HepG2 (cell line): ENCODE data around the gene EPO.
"Not testable (repeated sequence)": the region's sequence is repeated elsewhere in the genome, so short reads cannot be mapped to it uniquely, and the experiment has no call there.

Experiments used
- CC2D1A ChIP-seq: sonication (generic); formaldehyde crosslinking; IDR thresholded peaks from 2 replicates; pipeline ENCODE4 v1.8.1; 2023; ENCODE audit warnings: mild to moderate bottlenecking, missing genetic modification reagents
- CTCF ChIP-seq: sonication (generic); formaldehyde crosslinking; IDR thresholded peaks from 2 replicates; pipeline ENCODE4 v1.5.0; 2020; ENCODE audit warnings: mild to moderate bottlenecking, missing genetic modification reagents, moderate library complexity
- FOXM1 ChIP-seq: sonication (generic); formaldehyde crosslinking; IDR thresholded peaks from 2 replicates; pipeline ENCODE4 v1.5.0; 2020; ENCODE audit warnings: missing genetic modification reagents
- ISL2 ChIP-seq: sonication (generic); formaldehyde crosslinking; IDR thresholded peaks from 2 replicates; pipeline ENCODE4 v1.5.0; 2020; ENCODE audit warnings: missing genetic modification reagents
- KDM1A ChIP-seq: IDR thresholded peaks from 2 replicates; pipeline ENCODE4 v1.6.1; 2016; ENCODE audit warnings: missing compliant biosample characterization
- POLR2AphosphoS5 ChIP-seq: IDR thresholded peaks from 2 replicates; pipeline ENCODE4 v1.6.1; 2012; ENCODE audit warnings: low read depth, low read length
- RFX1 ChIP-seq: fragments of 450-650 bp; IDR thresholded peaks from 2 replicates; pipeline ENCODE4 v1.6.1; 2017
- SMARCC2 ChIP-seq: fragments of 450-650 bp; IDR thresholded peaks from 2 replicates; pipeline ENCODE4 v1.6.1; 2017; ENCODE audit warnings: antibody characterized with exemption, mild to moderate bottlenecking
- ZNF207 ChIP-seq: fragments of 450-650 bp; IDR thresholded peaks from 2 replicates; pipeline ENCODE4 v1.6.1; 2016; ENCODE audit warnings: antibody characterized with exemption, borderline replicate concordance
- ZNF264 ChIP-seq: sonication (generic); formaldehyde crosslinking; IDR thresholded peaks from 2 replicates; pipeline ENCODE4 v1.4.0; 2020; ENCODE audit warnings: missing genetic modification reagents

DNA sequence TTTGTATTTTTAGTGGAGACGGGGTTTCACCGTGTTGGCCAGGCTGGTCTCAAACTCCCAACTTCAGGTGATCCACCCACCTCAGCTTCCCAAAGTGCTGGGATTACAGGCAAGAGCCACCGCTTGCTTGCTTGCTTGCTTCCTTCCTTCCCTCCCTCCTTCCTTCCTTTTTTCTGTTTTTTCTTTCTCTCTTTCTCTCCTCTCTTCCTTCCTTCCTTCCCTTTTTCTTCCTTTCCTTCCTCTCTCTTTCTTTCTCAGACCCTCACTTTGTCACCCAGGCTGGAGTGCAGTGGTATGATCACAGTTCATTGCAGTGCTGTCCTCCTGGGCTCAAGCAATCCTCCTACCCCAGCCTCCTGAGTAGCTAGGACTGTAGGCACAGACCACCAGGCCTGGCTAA lies 19.2 kb upstream of the EPO start:
- not testable (repeated sequence) for TF ChIP-seq ZNF207; ZNF264 (CRISPR knock-in tag); POLR2AphosphoS5; FOXM1 (CRISPR knock-in tag); ISL2 (CRISPR knock-in tag); CTCF (CRISPR knock-in tag); RFX1; SMARCC2; CC2D1A (CRISPR knock-in tag); KDM1A
